ENCODE data around the gene HSD17B13. TPM values are rescaled to one million over a fixed set of nuclear protein-coding genes. Genes with fewer than 3 reads are reported as not detected.

Gene HSD17B13
- total RNA-seq, 1 experiment from 2014 or later, result 0.13 TPM

DNA sequence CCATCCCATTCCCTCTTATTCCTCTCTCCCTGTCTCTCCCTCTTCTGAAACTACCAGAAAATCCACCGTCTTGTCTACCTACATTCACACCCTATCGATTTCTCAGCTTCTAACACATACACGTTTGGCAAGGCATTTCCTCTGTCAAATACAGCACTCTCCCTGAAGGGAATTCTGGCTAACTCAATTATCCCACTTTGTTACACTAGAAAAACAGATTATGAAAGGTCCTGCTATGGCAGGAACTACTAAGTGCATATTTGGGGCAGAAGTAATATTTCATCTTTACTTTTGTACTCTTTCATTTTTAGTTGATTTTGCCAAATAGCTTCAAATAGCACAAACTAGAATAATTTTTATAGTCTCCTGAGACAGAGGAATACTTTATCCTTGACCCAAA is 55.7 kb downstream of the HSD17B13 start:
- DNase-seq (ENCODE audit: low read depth, low spot score) (no peak), ATAC-seq (no peak)
- Histone ChIP-seq H3K9me3 (ENCODE audit: control insufficient read depth, insufficient read depth, low read depth, low read length) (no peaks in the 10 kb centered on the region), H3K4me3 (ENCODE audit: low read depth in 2 of 2, low read length in 2 of 2) (no peak overlapping the region), H3K4me1 (ENCODE audit: control insufficient read depth, insufficient read depth, low read length) (no peaks in the 10 kb centered on the region), H3K27ac (ENCODE audit: low read length) (no peak overlapping the region), H3K36me3 (ENCODE audit: control insufficient read depth, insufficient read depth, low read length) (no peaks in the 10 kb centered on the region), H3K27me3 (ENCODE audit: control insufficient read depth, insufficient read depth, low read length) (no peaks in the 10 kb centered on the region)
- POLR2A ChIA-PET, result interaction anchor here (0.6 kb wide), 1 partner anchor 905 kb away, joined by 3 read pairs; no protein-coding TSS in a partner anchor
- TF ChIP-seq SIN3A (IDR thresholded peaks at IDR 0.05; ENCODE audit: borderline replicate concordance, insufficient read depth, low read depth, low read length), result no peak
- TF ChIP-seq, protein P1, sequence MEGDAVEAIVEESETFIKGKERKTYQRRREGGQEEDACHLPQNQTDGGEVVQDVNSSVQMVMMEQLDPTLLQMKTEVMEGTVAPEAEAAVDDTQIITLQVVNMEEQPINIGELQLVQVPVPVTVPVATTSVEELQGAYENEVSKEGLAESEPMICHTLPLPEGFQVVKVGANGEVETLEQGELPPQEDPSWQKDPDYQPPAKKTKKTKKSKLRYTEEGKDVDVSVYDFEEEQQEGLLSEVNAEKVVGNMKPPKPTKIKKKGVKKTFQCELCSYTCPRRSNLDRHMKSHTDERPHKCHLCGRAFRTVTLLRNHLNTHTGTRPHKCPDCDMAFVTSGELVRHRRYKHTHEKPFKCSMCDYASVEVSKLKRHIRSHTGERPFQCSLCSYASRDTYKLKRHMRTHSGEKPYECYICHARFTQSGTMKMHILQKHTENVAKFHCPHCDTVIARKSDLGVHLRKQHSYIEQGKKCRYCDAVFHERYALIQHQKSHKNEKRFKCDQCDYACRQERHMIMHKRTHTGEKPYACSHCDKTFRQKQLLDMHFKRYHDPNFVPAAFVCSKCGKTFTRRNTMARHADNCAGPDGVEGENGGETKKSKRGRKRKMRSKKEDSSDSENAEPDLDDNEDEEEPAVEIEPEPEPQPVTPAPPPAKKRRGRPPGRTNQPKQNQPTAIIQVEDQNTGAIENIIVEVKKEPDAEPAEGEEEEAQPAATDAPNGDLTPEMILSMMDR (IDR thresholded peaks at IDR 0.05), result no peak
- TF ChIP-seq, protein P2, sequence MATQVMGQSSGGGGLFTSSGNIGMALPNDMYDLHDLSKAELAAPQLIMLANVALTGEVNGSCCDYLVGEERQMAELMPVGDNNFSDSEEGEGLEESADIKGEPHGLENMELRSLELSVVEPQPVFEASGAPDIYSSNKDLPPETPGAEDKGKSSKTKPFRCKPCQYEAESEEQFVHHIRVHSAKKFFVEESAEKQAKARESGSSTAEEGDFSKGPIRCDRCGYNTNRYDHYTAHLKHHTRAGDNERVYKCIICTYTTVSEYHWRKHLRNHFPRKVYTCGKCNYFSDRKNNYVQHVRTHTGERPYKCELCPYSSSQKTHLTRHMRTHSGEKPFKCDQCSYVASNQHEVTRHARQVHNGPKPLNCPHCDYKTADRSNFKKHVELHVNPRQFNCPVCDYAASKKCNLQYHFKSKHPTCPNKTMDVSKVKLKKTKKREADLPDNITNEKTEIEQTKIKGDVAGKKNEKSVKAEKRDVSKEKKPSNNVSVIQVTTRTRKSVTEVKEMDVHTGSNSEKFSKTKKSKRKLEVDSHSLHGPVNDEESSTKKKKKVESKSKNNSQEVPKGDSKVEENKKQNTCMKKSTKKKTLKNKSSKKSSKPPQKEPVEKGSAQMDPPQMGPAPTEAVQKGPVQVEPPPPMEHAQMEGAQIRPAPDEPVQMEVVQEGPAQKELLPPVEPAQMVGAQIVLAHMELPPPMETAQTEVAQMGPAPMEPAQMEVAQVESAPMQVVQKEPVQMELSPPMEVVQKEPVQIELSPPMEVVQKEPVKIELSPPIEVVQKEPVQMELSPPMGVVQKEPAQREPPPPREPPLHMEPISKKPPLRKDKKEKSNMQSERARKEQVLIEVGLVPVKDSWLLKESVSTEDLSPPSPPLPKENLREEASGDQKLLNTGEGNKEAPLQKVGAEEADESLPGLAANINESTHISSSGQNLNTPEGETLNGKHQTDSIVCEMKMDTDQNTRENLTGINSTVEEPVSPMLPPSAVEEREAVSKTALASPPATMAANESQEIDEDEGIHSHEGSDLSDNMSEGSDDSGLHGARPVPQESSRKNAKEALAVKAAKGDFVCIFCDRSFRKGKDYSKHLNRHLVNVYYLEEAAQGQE (IDR thresholded peaks at IDR 0.05; ENCODE audit: insufficient read depth in 1 of 2, low read depth in 2 of 2, low read length in 1 of 2), result no peak
- TF ChIP-seq POLR2AphosphoS5 (IDR thresholded peaks at IDR 0.05; ENCODE audit: low read depth, low read length), result no peak
- no peak for TF ChIP-seq TCF7L2 (IDR thresholded peaks at IDR 0.05; ENCODE audit: low read depth, low read length)
- in situ Hi-C loops (cut with HindIII; ENCODE audit: low pct_unique_long_range_greater_than_20kb, low sequenced_read_pairs) (no loop called here), intact Hi-C loops (cut with micrococcal nuclease; ENCODE audit: unreplicated experiment) (no loop called here)
- BruUV-seq (replicated peaks), result no TSS peak
- CTCF ChIA-PET, result no interaction called here

DNA sequence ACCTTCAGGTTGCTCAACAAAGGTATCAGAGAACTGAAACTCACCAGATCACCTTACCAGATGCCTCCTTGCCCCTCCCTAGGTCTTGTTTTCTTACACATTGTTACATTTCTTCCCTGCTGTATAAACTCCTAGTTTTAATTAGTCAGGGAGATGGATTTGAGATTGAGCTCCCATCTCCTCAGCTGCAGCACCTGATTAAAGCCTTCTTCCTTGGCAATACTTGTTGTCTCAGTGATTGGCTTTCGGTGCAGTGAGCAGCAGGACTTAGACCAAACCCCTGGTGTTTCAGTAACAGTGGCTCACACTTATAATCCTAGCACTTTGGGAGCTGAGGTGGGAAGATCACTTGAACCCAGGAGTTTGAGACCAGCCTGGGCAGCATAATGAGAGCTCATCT is 59.8 kb downstream of the HSD17B13 start:
- ChIA-PET POLR2A (no interaction called here), CTCF (interaction anchor here (0.6 kb wide), 1 partner anchor 42 kb away, joined by 6 read pairs; no protein-coding TSS in a partner anchor)
- intact Hi-C loops (cut with micrococcal nuclease; ENCODE audit: unreplicated experiment) (no loop called here), in situ Hi-C loops (cut with HindIII; ENCODE audit: low pct_unique_long_range_greater_than_20kb, low sequenced_read_pairs) (no loop called here)
- no peak for DNase-seq (ENCODE audit: low read depth, low spot score)
- H3K27me3 ChIP-seq (ENCODE audit: control insufficient read depth, insufficient read depth, low read length), result no peaks in the 10 kb centered on the region
- H3K36me3 ChIP-seq (ENCODE audit: control insufficient read depth, insufficient read depth, low read length), result no peaks in the 10 kb centered on the region
- TF ChIP-seq, protein P1 (IDR thresholded peaks at IDR 0.05), result no peak
- TF ChIP-seq TCF7L2 (IDR thresholded peaks at IDR 0.05; ENCODE audit: low read depth, low read length) (no peak), POLR2AphosphoS5 (IDR thresholded peaks at IDR 0.05; ENCODE audit: low read depth, low read length) (no peak), SIN3A (IDR thresholded peaks at IDR 0.05; ENCODE audit: borderline replicate concordance, insufficient read depth, low read depth, low read length) (no peak)
- TF ChIP-seq, protein P2 (IDR thresholded peaks at IDR 0.05; ENCODE audit: insufficient read depth in 1 of 2, low read depth in 2 of 2, low read length in 1 of 2), result no peak
- BruUV-seq (replicated peaks), result no TSS peak
- H3K4me3 ChIP-seq (ENCODE audit: low read depth in 2 of 2, low read length in 2 of 2), result no peak overlapping the region
- ATAC-seq, result no peak
- H3K9me3 ChIP-seq (ENCODE audit: control insufficient read depth, insufficient read depth, low read depth, low read length), result no peaks in the 10 kb centered on the region
- H3K27ac ChIP-seq (ENCODE audit: low read length), result no peak overlapping the region
- H3K4me1 ChIP-seq (ENCODE audit: control insufficient read depth, insufficient read depth, low read length), result no peaks in the 10 kb centered on the region
